K562 (cell line): ENCODE data around the gene RFX3. TPM values are rescaled to one million over a fixed set of nuclear protein-coding genes. Genes with fewer than 3 reads are reported as not detected.

Source experiments
- CBX1 ChIP-seq: sonication (generic); IDR thresholded peaks from 2 replicates; pipeline ENCODE4 v1.6.1; 2016; ENCODE audit warnings: antibody characterized with exemption, low read depth, mild to moderate bottlenecking
- DLX4 ChIP-seq: fragments of 250-450 bp; sonication (Bioruptor Pico); IDR thresholded peaks from 2 replicates; pipeline ENCODE4 v1.6.1; 2021; ENCODE audit warnings: mild to moderate bottlenecking
- HMBOX1 ChIP-seq: sonication (generic); IDR thresholded peaks from 2 replicates; pipeline ENCODE4 v1.6.1; 2016
- MGA ChIP-seq: fragments of 450-650 bp; IDR thresholded peaks from 2 replicates; pipeline ENCODE4 v1.6.1; 2016; ENCODE audit warnings: mild to moderate bottlenecking, moderate library complexity
- NRF1 ChIP-seq, 2 experiments: fragments of 450-650 bp; IDR thresholded peaks in 1 of 2; conservative IDR thresholded peaks in 1 of 2; 2 replicates each; pipeline ENCODE4 v1.6.1; 2014; ENCODE audit warnings: mild to moderate bottlenecking in 2 of 2
- RFX1 ChIP-seq: fragments of 450-650 bp; IDR thresholded peaks from 2 replicates; pipeline ENCODE4 v1.6.1; 2016; ENCODE audit warnings: mild to moderate bottlenecking, moderate library complexity
- STAT5B ChIP-seq: fragments of 250-450 bp; sonication (Bioruptor Pico); IDR thresholded peaks from 2 replicates; pipeline ENCODE4 v1.8.0; 2021; ENCODE audit warnings: mild to moderate bottlenecking, inconsistent platforms
- TEAD4 ChIP-seq, 2 experiments: sonication (generic) in 1 of 2; formaldehyde crosslinking in 1 of 2; IDR thresholded peaks; 2 replicates each; pipeline versions ENCODE4 v1.6.1 to v1.8.0; 2012 to 2022; ENCODE audit warnings: borderline replicate concordance in 1 of 2, inconsistent platforms in 1 of 2, low read length in 1 of 2, mild to moderate bottlenecking in 1 of 2, missing genetic modification reagents in 1 of 2
- ZBED1 ChIP-seq: IDR thresholded peaks from 2 replicates; pipeline ENCODE4 v1.6.1; 2014
- ZNF592 ChIP-seq: fragments of 450-650 bp; IDR thresholded peaks from 2 replicates; pipeline ENCODE4 v1.6.1; 2017; ENCODE audit warnings: antibody characterized with exemption, mild to moderate bottlenecking
- polyA plus RNA-seq, 8 experiments: library from polyadenylated mRNA; depleted of rRNA in 4 of 8; stranded (reverse) in 5 of 8; unstranded in 3 of 8; fragments of >200 nt; fragmentation: Nextera tagmentation in 2 of 8; fragmentation: Illumina TruSeq in 1 of 8; extraction: Ambion mirVana in 2 of 8; extraction: Trizol in 1 of 8; gene quantifications; 2 replicates each; pipeline versions ENCODE4 v1.2.1 to v1.2.3, GENCODE V29; 2011 to 2014; ENCODE audit warnings: inconsistent platforms in 1 of 8, missing spikeins in 1 of 8
- total RNA-seq, 7 experiments: library from RNA; depleted of rRNA in 6 of 7; stranded (reverse); fragments of >200 nt in 6 of 7; fragmentation: Illumina TruSeq in 2 of 7; extraction: Trizol in 2 of 7; gene quantifications; 2 replicates each; pipeline versions ENCODE4 v1.2.1 to v1.2.3, GENCODE V29; 2011 to 2021; ENCODE audit warnings: low replicate concordance in 1 of 7

RFX3 gene
- total and polyA plus RNA-seq, 9 of the 15 experiments (the other 6 are each of a cell fraction or from before 2014, with no cell fraction given), result 0.86 to 4.9 (median 2.0) TPM

- no peak for TF ChIP-seq MGA
- TF ChIP-seq RFX1, result peak; percentile 37
- TF ChIP-seq ZBED1, result no peak
- TF ChIP-seq STAT5B (CRISPR knock-in tag), result no peak
- TF ChIP-seq HMBOX1, result peak; percentile 65
- TF ChIP-seq DLX4 (CRISPR knock-in tag), result no peak
- TF ChIP-seq ZNF592, result peak; percentile 35; the same call in 1 of the 2 replicates
- no peak for TF ChIP-seq CBX1
- TF ChIP-seq NRF1 (conservative IDR thresholded peaks at IDR 0.05 in 1 of 2, IDR thresholded peaks at IDR 0.05 in 1 of 2), result no peak
- TF ChIP-seq TEAD4 (IDR thresholded peaks at IDR 0.05; ENCODE audit: low read length), result no peak
- TF ChIP-seq TEAD4 (CRISPR knock-in tag; IDR thresholded peaks at IDR 0.05; ENCODE audit: borderline replicate concordance), result no peak
These were observed 18.3 kb downstream of the RFX3 start (continued) for GRCh38 chr9:3507395-3508077.
